RWPE2 (cell line): ENCODE data around the gene PCID2.
A peak's percentile ranks its signal among the peaks of the same experiment; 100 is the strongest.

Experiments used
- ATAC-seq: fragments of 200-7000 bp; cut with Tn5 transposase; 3 replicates; pipeline ENCODE4 v1.9.1; 2021; ENCODE audit warnings: low read depth
- DNase-seq: peaks from one replicate; pipeline ENCODE4 v3.0.0-alpha.2; 2020; ENCODE audit warnings: low spot score
- H3K27ac ChIP-seq: fragments of 450-650 bp; 2 replicates; pipeline ENCODE4 v1.5.1; 2017; ENCODE audit warnings: mild to moderate bottlenecking; ENCODE audit not compliant: poor library complexity, severe bottlenecking
- H3K27me3 ChIP-seq: fragments of 250-450 bp; sonication (Bioruptor Pico); 2 replicates; pipeline ENCODE4 v1.5.1; 2021; ENCODE audit warnings: mild to moderate bottlenecking, moderate library complexity; ENCODE audit not compliant: insufficient read depth, poor library complexity, severe bottlenecking
- H3K36me3 ChIP-seq: fragments of 250-450 bp; sonication (Bioruptor Pico); 2 replicates; pipeline ENCODE4 v1.5.1; 2020; ENCODE audit warnings: low read depth, mild to moderate bottlenecking, moderate library complexity
- H3K4me1 ChIP-seq: fragments of 250-450 bp; sonication (Bioruptor Pico); 2 replicates; pipeline ENCODE4 v1.5.1; 2021; ENCODE audit warnings: mild to moderate bottlenecking, moderate library complexity; ENCODE audit not compliant: insufficient read depth, poor library complexity, severe bottlenecking
- H3K4me3 ChIP-seq: fragments of 250-450 bp; sonication (Bioruptor Pico); 2 replicates; pipeline ENCODE4 v1.5.1; 2021; ENCODE audit warnings: mild to moderate bottlenecking, moderate library complexity; ENCODE audit not compliant: severe bottlenecking
- H3K9me3 ChIP-seq: fragments of 250-450 bp; sonication (Bioruptor Pico); 2 replicates; pipeline ENCODE4 v1.5.1; 2021; ENCODE audit warnings: mild to moderate bottlenecking, moderate library complexity; ENCODE audit not compliant: severe bottlenecking
- CTCF ChIP-seq: fragments of 450-650 bp; IDR thresholded peaks from one replicate; pipeline ENCODE4 v1.5.1; 2017; ENCODE audit warnings: mild to moderate bottlenecking, moderate library complexity; ENCODE audit not compliant: poor library complexity, severe bottlenecking

PCID2 gene

GRCh38 chr13:113183450-113184129 is 24.9 kb downstream of the PCID2 start:
- peaks cover 93% of the 10 kb centered on the region for H3K36me3 ChIP-seq
- ATAC-seq = no peak
- no peak for DNase-seq
- peaks cover 16% of the 10 kb centered on the region for H3K4me1 ChIP-seq
- H3K27me3 ChIP-seq = no peaks in the 10 kb centered on the region
- no peak overlapping the region for H3K27ac ChIP-seq
- no peak for TF ChIP-seq CTCF
- H3K4me3 ChIP-seq = no peak overlapping the region
- no peaks in the 10 kb centered on the region for H3K9me3 ChIP-seq

- no peak for ATAC-seq
- Histone ChIP-seq H3K9me3 (no peaks in the 10 kb centered on the region), H3K4me1 (peaks cover 10% of the 10 kb centered on the region), H3K27ac (no peak overlapping the region), H3K27me3 (no peaks in the 10 kb centered on the region), H3K36me3 (peaks cover 98% of the 10 kb centered on the region), H3K4me3 (no peak overlapping the region)
- DNase-seq = no peak
- no peak for TF ChIP-seq CTCF
These were observed 26.4 kb downstream of the PCID2 start for GRCh38 chr13:113182046-113182445.

DNA sequence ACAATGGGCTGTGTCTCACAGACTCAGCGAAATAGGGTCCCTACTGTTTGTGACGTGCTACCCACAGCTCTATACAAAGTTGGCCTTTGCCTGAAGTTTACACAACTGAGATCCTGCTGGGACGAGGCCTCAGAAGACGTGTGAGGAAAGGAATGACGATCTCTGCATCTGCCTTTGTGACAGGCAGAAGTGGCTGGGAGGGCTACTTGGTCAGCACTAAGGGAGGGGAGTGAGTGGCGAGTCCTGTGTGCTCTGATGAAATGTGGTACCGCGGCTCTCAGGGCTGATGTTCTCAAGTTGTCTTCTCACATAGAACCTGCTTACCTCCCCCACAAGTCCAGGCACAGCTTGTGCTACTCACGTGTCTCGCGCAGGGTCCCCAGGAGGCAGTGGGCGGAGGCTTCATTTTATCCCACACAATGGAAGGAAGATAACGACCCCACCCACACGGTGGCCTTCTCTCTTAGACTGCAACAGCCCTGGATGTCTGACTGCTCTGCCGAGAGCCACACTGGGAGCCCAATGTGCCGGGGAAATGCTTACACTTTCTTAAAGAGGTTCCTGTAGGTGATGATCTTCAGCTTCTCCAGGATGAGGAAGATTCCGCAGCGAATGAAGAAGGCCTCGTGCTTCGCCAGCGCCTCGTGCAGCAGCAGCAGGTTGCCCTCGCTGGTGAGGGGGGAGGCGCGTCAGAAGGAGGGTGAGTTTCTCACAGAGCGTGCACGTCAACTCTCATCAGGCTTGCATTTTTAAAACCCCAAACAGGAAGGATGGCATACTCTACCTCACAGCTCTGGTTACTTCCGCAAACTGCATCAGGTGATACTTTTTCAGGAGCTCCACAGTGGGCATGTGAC is 28.9 kb downstream of the PCID2 start:
- Histone ChIP-seq H3K9me3 (no peaks in the 10 kb centered on the region), H3K4me3 (no peak overlapping the region), H3K27me3 (no peaks in the 10 kb centered on the region), H3K36me3 (peaks cover 95% of the 10 kb centered on the region), H3K27ac (peak overlapping the region; percentile 64), H3K4me1 (peaks cover 4% of the 10 kb centered on the region)
- TF ChIP-seq CTCF = no peak
- no peak for ATAC-seq
- DNase-seq = no peak

GRCh38 chr13:113178896-113179167 is 29.6 kb downstream of the PCID2 start:
- Histone ChIP-seq H3K36me3 (peaks cover 90% of the 10 kb centered on the region), H3K4me3 (no peak overlapping the region), H3K4me1 (peaks cover 4% of the 10 kb centered on the region), H3K27me3 (no peaks in the 10 kb centered on the region), H3K27ac (peak overlapping the region; percentile 64), H3K9me3 (no peaks in the 10 kb centered on the region)
- TF ChIP-seq CTCF = no peak
- DNase-seq (no peak), ATAC-seq (no peak)
